ENCODE data around the gene KRTAP1-4.

- no peak for TF ChIP-seq EZH2 (IDR thresholded peaks at IDR 0.05; ENCODE audit: insufficient read depth, poor library complexity, severe bottlenecking)
- TF ChIP-seq EZH2phosphoT487 (IDR thresholded peaks at IDR 0.05; ENCODE audit: insufficient read depth, low read depth), result no peak
Measured at GRCh38 chr17:41010441-41010840, 19.6 kb downstream of the KRTAP1-4 start.

All from GM23248 (cell line).